ENCODE results near the gene NRCAM.

DNA sequence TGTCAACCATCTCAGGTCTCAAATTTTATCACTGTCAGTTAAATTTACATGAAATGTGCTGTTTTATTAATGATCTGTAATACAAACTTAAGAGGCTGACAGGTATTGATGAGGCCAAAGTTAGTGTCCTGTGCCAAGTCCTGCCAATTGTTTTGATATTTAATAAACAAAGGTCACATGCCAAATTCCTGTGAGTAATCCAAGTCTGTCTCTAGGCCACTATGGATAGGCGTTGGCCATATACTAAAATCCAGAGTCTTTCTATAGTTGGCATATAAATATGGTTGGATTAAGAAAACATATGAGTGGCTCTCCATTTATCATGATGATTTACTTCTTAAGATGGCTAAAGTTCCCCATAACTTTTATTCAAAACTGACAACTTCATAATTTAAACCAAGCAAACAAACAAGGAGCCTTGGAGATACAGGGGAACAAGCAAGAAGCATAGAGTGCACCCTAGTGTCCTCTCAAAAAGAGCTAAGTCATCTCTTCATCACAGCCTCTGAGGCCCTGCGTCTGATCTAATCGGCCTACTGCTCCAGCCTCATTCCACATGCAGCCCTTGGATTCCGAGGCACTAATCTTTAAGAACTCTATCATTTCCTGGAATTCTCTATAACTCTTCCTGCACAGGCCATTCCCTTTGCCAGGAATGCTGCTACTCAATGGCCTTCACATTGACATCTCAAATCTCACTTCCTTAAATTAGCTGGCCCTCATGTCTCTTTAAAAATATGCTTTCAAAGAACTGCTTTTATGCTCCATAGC is 32.7 kb upstream of the NRCAM start:
- TF ChIP-seq, protein P1, sequence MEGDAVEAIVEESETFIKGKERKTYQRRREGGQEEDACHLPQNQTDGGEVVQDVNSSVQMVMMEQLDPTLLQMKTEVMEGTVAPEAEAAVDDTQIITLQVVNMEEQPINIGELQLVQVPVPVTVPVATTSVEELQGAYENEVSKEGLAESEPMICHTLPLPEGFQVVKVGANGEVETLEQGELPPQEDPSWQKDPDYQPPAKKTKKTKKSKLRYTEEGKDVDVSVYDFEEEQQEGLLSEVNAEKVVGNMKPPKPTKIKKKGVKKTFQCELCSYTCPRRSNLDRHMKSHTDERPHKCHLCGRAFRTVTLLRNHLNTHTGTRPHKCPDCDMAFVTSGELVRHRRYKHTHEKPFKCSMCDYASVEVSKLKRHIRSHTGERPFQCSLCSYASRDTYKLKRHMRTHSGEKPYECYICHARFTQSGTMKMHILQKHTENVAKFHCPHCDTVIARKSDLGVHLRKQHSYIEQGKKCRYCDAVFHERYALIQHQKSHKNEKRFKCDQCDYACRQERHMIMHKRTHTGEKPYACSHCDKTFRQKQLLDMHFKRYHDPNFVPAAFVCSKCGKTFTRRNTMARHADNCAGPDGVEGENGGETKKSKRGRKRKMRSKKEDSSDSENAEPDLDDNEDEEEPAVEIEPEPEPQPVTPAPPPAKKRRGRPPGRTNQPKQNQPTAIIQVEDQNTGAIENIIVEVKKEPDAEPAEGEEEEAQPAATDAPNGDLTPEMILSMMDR (conservative IDR thresholded peaks at IDR 0.05): no peak
- no peak for TF ChIP-seq EZH2 (IDR thresholded peaks at IDR 0.05; ENCODE audit: low read depth)

Data from PC-9 (cell line).